PC-9 (cell line): ENCODE data around the gene AASDHPPT. TPM values are rescaled to one million over a fixed set of nuclear protein-coding genes. Genes with fewer than 3 reads are reported as not detected.

ENCODE experiments used
- BruUV-seq: library from RNA; stranded (reverse); fragments of 400-500 nt; replicated peaks from 2 replicates; lab custom pipeline; 2021; lab: Mats Ljungman, UMichigan
- CTCF ChIA-PET: fragments of 300-600 bp; sonication (Branson Sonifier 250); formaldehyde crosslinking; loops from one replicate; lab custom pipeline; 2022; ENCODE audit warnings: antibody characterized with exemption; lab: Charles Lee
- POLR2A ChIA-PET: fragments of 300-600 bp; sonication (Branson Sonifier 250); formaldehyde crosslinking; loops from one replicate; lab custom pipeline; 2022; ENCODE audit warnings: antibody characterized with exemption; ENCODE audit not compliant: unreplicated experiment; lab: Charles Lee
- DNase-seq, 2 experiments: peaks; one replicate each; pipeline versions ENCODE4 v3.0.0 to v3.0.0-alpha.2; 2015 to 2022; ENCODE audit warnings: mixed read lengths in 1 of 2
- H2AFZ ChIP-seq: fragments of 200-600 bp; sonication (generic); 2 replicates; pipeline ENCODE4 v1.8.1; 2017; ENCODE audit warnings: antibody characterized with exemption
- H3F3A ChIP-seq: fragments of 200-600 bp; sonication (generic); 2 replicates; pipeline ENCODE4 v1.8.1; 2017; ENCODE audit warnings: antibody characterized with exemption, mild to moderate bottlenecking, low read depth; ENCODE audit not compliant: insufficient read depth
- H3K27ac ChIP-seq: fragments of 200-600 bp; sonication (generic); 2 replicates; pipeline ENCODE4 v1.6.1; 2016; ENCODE audit warnings: mixed run types
- H3K27me3 ChIP-seq: fragments of 200-600 bp; sonication (generic); 2 replicates; pipeline ENCODE4 v1.6.1; 2016; ENCODE audit warnings: low read depth, mixed run types; ENCODE audit not compliant: insufficient read depth
- H3K36me3 ChIP-seq: fragments of 200-600 bp; sonication (generic); 2 replicates; pipeline ENCODE4 v1.6.1; 2016; ENCODE audit warnings: low read depth, mixed run types
- H3K4me1 ChIP-seq: fragments of 200-600 bp; sonication (generic); replicated peaks from 2 replicates; pipeline ENCODE4 v1.6.1; 2016; ENCODE audit warnings: mixed run types; ENCODE audit not compliant: insufficient read depth
- H3K4me2 ChIP-seq: fragments of 200-600 bp; sonication (generic); 2 replicates; pipeline ENCODE4 v1.6.1; 2017; ENCODE audit warnings: mixed run types
- H3K4me3 ChIP-seq: fragments of 200-600 bp; sonication (generic); 2 replicates; pipeline ENCODE4 v1.6.1; 2016; ENCODE audit warnings: mixed run types
- H3K79me2 ChIP-seq: fragments of 200-600 bp; sonication (generic); 2 replicates; pipeline ENCODE4 v1.6.1; 2017; ENCODE audit warnings: low read depth, mixed run types
- H3K9me2 ChIP-seq: fragments of 200-600 bp; sonication (generic); 2 replicates; pipeline ENCODE4 v1.8.1; 2017; ENCODE audit warnings: mild to moderate bottlenecking; ENCODE audit not compliant: insufficient read depth
- H3K9me3 ChIP-seq: fragments of 200-600 bp; sonication (generic); 2 replicates; pipeline ENCODE4 v1.8.1; 2016; ENCODE audit warnings: low read depth; ENCODE audit not compliant: insufficient read depth
- H4K20me1 ChIP-seq: fragments of 200-600 bp; sonication (generic); 2 replicates; pipeline ENCODE4 v1.8.1; 2017; ENCODE audit not compliant: insufficient read depth
- CTCF ChIP-seq: fragments of 200-600 bp; sonication (generic); conservative IDR thresholded peaks from 2 replicates; pipeline ENCODE4 v1.6.1; 2017; ENCODE audit warnings: mixed run types, antibody characterized with exemption, mild to moderate bottlenecking, moderate library complexity
- EZH2 ChIP-seq: fragments of 200-600 bp; sonication (generic); IDR thresholded peaks from 2 replicates; pipeline ENCODE4 v1.8.0; 2017; ENCODE audit warnings: antibody characterized with exemption, low read depth
- intact Hi-C: fragments of 100-400 bp; cut with micrococcal nuclease; formaldehyde crosslinking; loops from one replicate; pipeline ENCODE4 v1.10.0; 2022; ENCODE audit not compliant: unreplicated experiment
- total RNA-seq: library from RNA; stranded (reverse); gene quantifications from 2 replicates; pipeline ENCODE4 v1.2.3, GENCODE V29; 2021

Gene AASDHPPT
- total RNA-seq, 1 experiment from 2014 or later = 31.4 TPM

GRCh38 chr11:106127604-106128003 is 50.1 kb downstream of the AASDHPPT start:
- no peaks in the 10 kb centered on the region for H3K4me1 ChIP-seq
- H3K4me3 ChIP-seq = no peak overlapping the region
- no peak overlapping the region for H3K27ac ChIP-seq
- no peak for DNase-seq
- H3K4me2 ChIP-seq = no peak overlapping the region
- no peaks in the 10 kb centered on the region for H3F3A ChIP-seq
- intact Hi-C loops = no loop called here
- 0 out of 2 replicates have a peak, but pooled peaks cover 4% of the 10 kb centered on the region for H3K9me3 ChIP-seq
- H3K79me2 ChIP-seq = no peaks in the 10 kb centered on the region
- H3K36me3 ChIP-seq = no peaks in the 10 kb centered on the region
- H3K9me2 ChIP-seq = no peaks in the 10 kb centered on the region
- H4K20me1 ChIP-seq = no peaks in the 10 kb centered on the region
- TF ChIP-seq CTCF (no peak), EZH2 (no peak)
- H3K27me3 ChIP-seq = peaks cover 38% of the 10 kb centered on the region
- ChIA-PET CTCF (no interaction called here), POLR2A (no interaction called here)
- no TSS peak for BruUV-seq
- no peak overlapping the region for H2AFZ ChIP-seq

DNA sequence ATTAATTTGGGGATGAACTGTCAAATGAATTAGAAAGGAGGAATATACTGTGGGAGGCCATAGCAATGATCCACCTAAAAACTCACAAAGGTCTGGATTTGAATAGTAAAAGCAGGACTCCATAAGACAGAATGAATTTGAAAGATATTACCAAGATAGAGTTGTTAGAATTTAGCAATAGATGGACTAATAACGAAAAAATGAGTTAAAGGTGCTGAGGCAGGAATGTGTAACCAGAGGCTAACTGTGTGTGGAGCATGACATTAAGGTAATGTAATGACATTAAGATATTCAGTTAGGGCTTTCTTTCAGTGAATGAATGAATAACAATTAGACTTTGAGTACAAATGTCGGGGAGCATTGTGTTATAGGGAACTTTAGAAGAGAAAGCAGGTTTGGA is 51.3 kb downstream of the AASDHPPT start:
- no peaks in the 10 kb centered on the region for H4K20me1 ChIP-seq
- TF ChIP-seq EZH2 = no peak
- TF ChIP-seq CTCF = no peak
- no peaks in the 10 kb centered on the region for H3K4me1 ChIP-seq
- H3K79me2 ChIP-seq = no peaks in the 10 kb centered on the region
- no peaks in the 10 kb centered on the region for H3F3A ChIP-seq
- no peak for DNase-seq
- intact Hi-C loops = no loop called here
- H3K27me3 ChIP-seq = peaks cover 38% of the 10 kb centered on the region
- H3K27ac ChIP-seq = no peak overlapping the region
- no peak overlapping the region for H3K4me2 ChIP-seq
- no peaks in the 10 kb centered on the region for H3K36me3 ChIP-seq
- H2AFZ ChIP-seq = no peak overlapping the region
- CTCF ChIA-PET = no interaction called here
- no peak overlapping the region for H3K4me3 ChIP-seq
- BruUV-seq = no TSS peak
- no peaks in the 10 kb centered on the region for H3K9me2 ChIP-seq
- POLR2A ChIA-PET = no interaction called here
- 0 out of 2 replicates have a peak, but pooled peaks cover 4% of the 10 kb centered on the region for H3K9me3 ChIP-seq

DNA sequence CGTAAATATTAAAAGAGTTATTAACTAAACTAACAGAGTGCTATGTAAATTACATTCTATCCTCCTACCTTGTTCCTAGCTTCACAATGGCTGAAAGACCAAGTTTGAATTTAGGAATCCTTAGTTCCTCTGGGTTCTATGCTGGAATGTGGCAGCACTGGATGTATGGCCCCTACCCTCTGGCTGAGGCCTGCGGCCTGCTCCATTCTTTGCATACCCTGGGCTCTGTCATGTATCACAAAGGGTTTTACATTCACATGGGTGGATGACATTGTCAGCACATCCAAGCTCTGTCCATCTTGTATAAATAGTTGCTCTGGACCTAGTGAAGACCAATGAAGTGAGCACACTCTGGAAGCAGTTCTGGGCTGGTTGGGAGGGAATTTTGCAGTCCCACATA is 54.5 kb downstream of the AASDHPPT start:
- no peaks in the 10 kb centered on the region for H3K79me2 ChIP-seq
- no peaks in the 10 kb centered on the region for H3K9me2 ChIP-seq
- no peaks in the 10 kb centered on the region for H3K4me1 ChIP-seq
- H3K27ac ChIP-seq = no peak overlapping the region
- no peak for DNase-seq
- intact Hi-C loops = no loop called here
- no peak overlapping the region for H3K4me2 ChIP-seq
- no peak overlapping the region for H2AFZ ChIP-seq
- BruUV-seq = no TSS peak
- no peaks in the 10 kb centered on the region for H3K36me3 ChIP-seq
- peaks cover 29% of the 10 kb centered on the region for H3K27me3 ChIP-seq
- H3K4me3 ChIP-seq = no peak overlapping the region
- H4K20me1 ChIP-seq = no peaks in the 10 kb centered on the region
- H3K9me3 ChIP-seq = no peaks in the 10 kb centered on the region
- TF ChIP-seq CTCF (no peak), EZH2 (no peak)
- ChIA-PET POLR2A (no interaction called here), CTCF (no interaction called here)
- H3F3A ChIP-seq = no peaks in the 10 kb centered on the region
